ENCODE data around the gene LAMA3.

DNA sequence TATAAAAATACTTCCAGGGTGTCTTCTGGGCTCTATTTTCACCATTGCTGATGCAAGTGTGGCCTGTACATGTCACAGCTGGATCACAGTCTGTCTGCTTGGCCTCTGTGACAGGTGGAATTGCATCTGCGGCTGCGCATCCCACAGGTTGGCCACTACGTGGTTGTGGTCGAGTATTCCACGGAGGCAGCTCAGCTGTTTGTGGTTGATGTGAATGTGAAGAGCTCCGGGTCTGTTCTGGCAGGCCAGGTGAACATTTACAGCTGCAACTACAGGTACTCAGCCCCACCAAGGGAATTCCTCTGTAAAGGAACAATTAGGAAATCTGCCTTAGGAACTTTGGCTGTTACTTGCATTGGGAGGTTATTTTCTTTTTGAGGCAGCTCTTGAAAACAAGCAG is 144.5 kb downstream of the LAMA3 start:
- TF ChIP-seq, protein P1, sequence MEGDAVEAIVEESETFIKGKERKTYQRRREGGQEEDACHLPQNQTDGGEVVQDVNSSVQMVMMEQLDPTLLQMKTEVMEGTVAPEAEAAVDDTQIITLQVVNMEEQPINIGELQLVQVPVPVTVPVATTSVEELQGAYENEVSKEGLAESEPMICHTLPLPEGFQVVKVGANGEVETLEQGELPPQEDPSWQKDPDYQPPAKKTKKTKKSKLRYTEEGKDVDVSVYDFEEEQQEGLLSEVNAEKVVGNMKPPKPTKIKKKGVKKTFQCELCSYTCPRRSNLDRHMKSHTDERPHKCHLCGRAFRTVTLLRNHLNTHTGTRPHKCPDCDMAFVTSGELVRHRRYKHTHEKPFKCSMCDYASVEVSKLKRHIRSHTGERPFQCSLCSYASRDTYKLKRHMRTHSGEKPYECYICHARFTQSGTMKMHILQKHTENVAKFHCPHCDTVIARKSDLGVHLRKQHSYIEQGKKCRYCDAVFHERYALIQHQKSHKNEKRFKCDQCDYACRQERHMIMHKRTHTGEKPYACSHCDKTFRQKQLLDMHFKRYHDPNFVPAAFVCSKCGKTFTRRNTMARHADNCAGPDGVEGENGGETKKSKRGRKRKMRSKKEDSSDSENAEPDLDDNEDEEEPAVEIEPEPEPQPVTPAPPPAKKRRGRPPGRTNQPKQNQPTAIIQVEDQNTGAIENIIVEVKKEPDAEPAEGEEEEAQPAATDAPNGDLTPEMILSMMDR (IDR thresholded peaks at IDR 0.05) = no peak
- no peak for TF ChIP-seq POLR2A (IDR thresholded peaks at IDR 0.05)

Measured in adrenal gland (tissue), 5 donors.